SK-N-SH (cell line): ENCODE measurements around the gene RNF215. TPM values are rescaled to one million over a fixed set of nuclear protein-coding genes. Genes with fewer than 3 reads are reported as not detected.

Experiments used
- CTCF ChIA-PET: fragments of 300-600, 350-600 bp; formaldehyde crosslinking; extraction: SDS; loops from one replicate; lab custom pipeline; 2021; lab: Yijun Ruan, JAX
- POLR2A ChIA-PET: fragments of 350-600 bp; sonication (Branson Sonifier 250); formaldehyde crosslinking; extraction: SDS; loops from one replicate; lab custom pipeline; 2020; ENCODE audit warnings: antibody characterized with exemption, inconsistent platforms; lab: Yijun Ruan, JAX
- DNase-seq: peaks from one replicate; pipeline ENCODE4 v3.0.0; 2012
- H2AFZ ChIP-seq: fragments of 200-600 bp; sonication (generic); 2 replicates; pipeline ENCODE4 v1.8.1; 2016; ENCODE audit warnings: antibody characterized with exemption, mild to moderate bottlenecking, low read depth
- H3F3A ChIP-seq: fragments of 200-600 bp; sonication (generic); replicated peaks from 2 replicates; pipeline ENCODE3; 2016; ENCODE audit warnings: antibody characterized with exemption, mild to moderate bottlenecking; ENCODE audit not compliant: insufficient read depth
- H3K27ac ChIP-seq, 2 experiments: fragments of 200-500 bp in 1 of 2; fragments of 200-600 bp in 1 of 2; sonication (Bioruptor generic) in 1 of 2; sonication (generic), shearing (Covaris generic) in 1 of 2; 2 replicates each; pipeline versions ENCODE4 v1.5.1 to v1.6.1; 2014 to 2016; ENCODE audit warnings: low read depth in 2 of 2, inconsistent platforms in 1 of 2, low read length in 1 of 2, mild to moderate bottlenecking in 1 of 2, mixed read lengths in 1 of 2
- H3K27me3 ChIP-seq: fragments of 200-600 bp; sonication (generic), shearing (Covaris generic); 2 replicates; pipeline ENCODE4 v1.6.1; 2016; ENCODE audit warnings: mixed run types; ENCODE audit not compliant: insufficient read depth
- H3K36me3 ChIP-seq, 2 experiments: fragments of 200-500 bp in 1 of 2; fragments of 200-600 bp in 1 of 2; sonication (Bioruptor generic) in 1 of 2; sonication (generic) in 1 of 2; replicated peaks in 1 of 2; 2 replicates each; pipeline versions ENCODE3 to v1.5.1; 2014 to 2016; ENCODE audit warnings: low read length in 1 of 2, mild to moderate bottlenecking in 1 of 2; ENCODE audit not compliant: insufficient read depth in 2 of 2, control insufficient read depth in 1 of 2
- H3K4me1 ChIP-seq, 2 experiments: fragments of 200-500 bp in 1 of 2; fragments of 200-600 bp in 1 of 2; sonication (Bioruptor generic) in 1 of 2; sonication (generic), shearing (Covaris generic) in 1 of 2; 2 replicates each; pipeline versions ENCODE4 v1.5.1 to v1.6.1; 2014 to 2016; ENCODE audit warnings: low read depth in 1 of 2, low read length in 1 of 2, mixed run types in 1 of 2; ENCODE audit not compliant: insufficient read depth in 2 of 2, control insufficient read depth in 1 of 2
- H3K4me2 ChIP-seq: fragments of 200-600 bp; sonication (generic), shearing (Covaris generic); 2 replicates; pipeline ENCODE4 v1.6.1; 2017; ENCODE audit warnings: mixed run types
- H3K4me3 ChIP-seq, 2 experiments: fragments of 200-500 bp in 1 of 2; fragments of 200-600 bp in 1 of 2; sonication (Bioruptor generic) in 1 of 2; sonication (generic), shearing (Covaris generic) in 1 of 2; 2 replicates each; pipeline versions ENCODE4 v1.5.1 to v1.8.1; 2014 to 2016; ENCODE audit warnings: low read depth in 2 of 2, inconsistent platforms in 1 of 2, low read length in 1 of 2, mild to moderate bottlenecking in 1 of 2, mixed read lengths in 1 of 2, moderate library complexity in 1 of 2
- H3K79me2 ChIP-seq: fragments of 200-600 bp; sonication (generic); 2 replicates; pipeline ENCODE4 v1.8.1; 2017; ENCODE audit warnings: mild to moderate bottlenecking; ENCODE audit not compliant: insufficient read depth
- H3K9ac ChIP-seq: fragments of 200-600 bp; sonication (generic); 2 replicates; pipeline ENCODE4 v1.6.1; 2017; ENCODE audit warnings: mixed run types
- H3K9me2 ChIP-seq: fragments of 200-600 bp; sonication (generic); 2 replicates; pipeline ENCODE4 v1.6.1; 2017; ENCODE audit warnings: mixed run types
- H3K9me3 ChIP-seq: fragments of 200-600 bp; sonication (generic); 2 replicates; pipeline ENCODE4 v1.6.1; 2017; ENCODE audit warnings: mixed run types, mild to moderate bottlenecking, moderate library complexity
- H4K20me1 ChIP-seq: fragments of 200-600 bp; sonication (generic); 2 replicates; pipeline ENCODE4 v1.6.1; 2017; ENCODE audit warnings: mild to moderate bottlenecking, mixed run types; ENCODE audit not compliant: insufficient read depth
- CHD2 ChIP-seq: fragments of 150-350 bp; IDR thresholded peaks from 2 replicates; pipeline ENCODE4 v1.6.1; 2018; ENCODE audit warnings: low read length; ENCODE audit not compliant: partially characterized antibody
- ELF1 ChIP-seq: IDR thresholded peaks from 2 replicates; pipeline ENCODE4 v1.4.0; 2012
- FOSL2 ChIP-seq: IDR thresholded peaks from 2 replicates; pipeline ENCODE4 v1.4.0; 2012; ENCODE audit warnings: low read depth, mild to moderate bottlenecking, moderate library complexity, borderline replicate concordance
- FOXJ3 ChIP-seq: sonication (generic); formaldehyde crosslinking; IDR thresholded peaks from 2 replicates; pipeline ENCODE4 v1.5.1; 2020; ENCODE audit warnings: mild to moderate bottlenecking, missing genetic modification reagents
- FOXM1 ChIP-seq: IDR thresholded peaks from 2 replicates; pipeline ENCODE4 v1.4.0; 2012; ENCODE audit warnings: low read depth, mild to moderate bottlenecking
- JUND ChIP-seq: IDR thresholded peaks from 2 replicates; pipeline ENCODE4 v1.4.0; 2012
- MEF2A ChIP-seq: IDR thresholded peaks from 2 replicates; pipeline ENCODE4 v1.4.0; 2012; ENCODE audit warnings: low read depth, borderline replicate concordance
- MXI1 ChIP-seq: IDR thresholded peaks from 2 replicates; pipeline ENCODE4 v1.6.1; 2012; ENCODE audit warnings: mild to moderate bottlenecking, low read depth, low read length, improper control_type of control experiment
- NFIC ChIP-seq: IDR thresholded peaks from 2 replicates; pipeline ENCODE4 v1.4.0; 2012; ENCODE audit warnings: borderline replicate concordance
- RAD21 ChIP-seq: IDR thresholded peaks from 2 replicates; pipeline ENCODE4 v1.6.1; 2012; ENCODE audit warnings: mild to moderate bottlenecking, low read length
- RXRA ChIP-seq: IDR thresholded peaks from 2 replicates; pipeline ENCODE4 v1.4.0; 2012; ENCODE audit warnings: low read depth, mild to moderate bottlenecking, borderline replicate concordance
- SMC3 ChIP-seq: IDR thresholded peaks from 2 replicates; pipeline ENCODE4 v1.6.1; 2012; ENCODE audit warnings: low read depth, low read length, improper control_type of control experiment
- TAF1 ChIP-seq: IDR thresholded peaks from 2 replicates; pipeline ENCODE4 v1.6.1; 2012; ENCODE audit warnings: low read depth, mild to moderate bottlenecking, low read length, moderate library complexity, borderline replicate concordance
- WGBS: methylation state at CpG from one replicate; pipeline ENCODE4 v1.1.6; 2017; ENCODE audit warnings: low lambda C conversion rate; 5-methylcytosine and 5-hydroxymethylcytosine counted together
- polyA plus RNA-seq, 3 experiments: library from polyadenylated mRNA; depleted of rRNA; stranded (reverse); fragments of >200 nt; gene quantifications; 2 replicates each; pipeline ENCODE4 v1.2.3, GENCODE V29; 2012
- TF ChIP-seq, protein P1 (sequence below): fragments of 150-350 bp; IDR thresholded peaks from 2 replicates; pipeline ENCODE4 v1.6.1; 2017; ENCODE audit warnings: antibody characterized with exemption, low read length, low read depth, borderline replicate concordance
- TF ChIP-seq, protein P2 (sequence below): IDR thresholded peaks from 2 replicates; pipeline ENCODE4 v1.4.0; 2012; ENCODE audit warnings: low read depth, borderline replicate concordance
- TF ChIP-seq, protein P3 (sequence below): IDR thresholded peaks from 2 replicates; pipeline ENCODE4; 2012

RNF215 gene
- polyA plus RNA-seq, 1 of the 3 experiments (the other 2 are of a cell fraction): 28.6 TPM

DNA sequence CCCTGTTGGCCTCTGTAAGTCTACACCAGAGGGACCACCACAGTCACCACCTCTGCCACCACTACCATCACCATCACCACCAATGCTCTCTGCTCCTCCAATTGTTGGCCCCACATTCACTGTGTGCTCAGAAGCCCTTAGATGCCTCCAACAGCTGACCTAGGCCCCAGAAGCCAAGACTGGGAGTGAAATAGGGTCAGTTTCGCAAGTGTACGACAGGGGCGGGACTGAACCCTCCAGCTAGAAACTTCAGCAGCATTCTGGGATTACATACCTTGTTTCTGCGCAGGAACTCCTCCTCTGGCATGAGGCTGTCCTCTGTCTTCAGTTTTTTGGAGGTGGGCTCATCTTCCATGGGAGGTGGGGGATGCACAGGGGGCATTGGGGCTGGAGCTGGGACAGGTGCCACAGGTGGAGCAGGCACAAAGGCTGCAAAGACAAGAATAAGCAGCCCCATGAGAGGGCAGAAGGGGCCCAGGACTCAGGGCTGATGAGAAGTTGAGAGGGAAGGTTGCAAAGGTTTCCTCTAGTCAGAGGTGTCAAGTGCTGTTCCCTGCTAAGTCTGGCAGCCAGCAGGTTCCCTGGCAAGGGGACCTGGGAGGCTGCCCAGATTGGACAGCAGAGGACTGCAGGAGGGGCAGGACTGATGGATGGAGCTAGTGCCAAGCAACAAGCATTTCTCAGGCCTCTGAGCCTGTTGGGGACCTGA is 50.3 kb downstream of the RNF215 start:
- 100% methylated on average over 4 of the region's 4 CpGs for WGBS
- Histone ChIP-seq H3K4me1 (no peaks in the 10 kb centered on the region), H3K79me2 (no peaks in the 10 kb centered on the region), H3K4me3 (no peak overlapping the region), H3K9me3 (no peaks in the 10 kb centered on the region), H4K20me1 (no peaks in the 10 kb centered on the region), H3K36me3 (peaks cover 54 to 93% of the 10 kb centered on the region in 2 experiments), H3K9me2 (no peaks in the 10 kb centered on the region), H3K4me2 (no peak overlapping the region), H3F3A (peaks cover 5% of the 10 kb centered on the region), H3K27me3 (no peaks in the 10 kb centered on the region), H3K9ac (no peak overlapping the region), H3K27ac (no peak overlapping the region), H2AFZ (no peak overlapping the region)
- DNase-seq: no peak
- POLR2A ChIA-PET: interaction anchor here (1.3 kb wide), 1 partner anchor 20 kb away, joined by 3 read pairs; the partner anchor contains the start of genes CCDC157 and SF3A1
- TF ChIP-seq FOSL2: no peak
- TF ChIP-seq FOXM1: no peak
- TF ChIP-seq JUND: no peak
- TF ChIP-seq NFIC: no peak
- TF ChIP-seq RXRA: no peak
- no peak for TF ChIP-seq MEF2A
- TF ChIP-seq, protein P1, sequence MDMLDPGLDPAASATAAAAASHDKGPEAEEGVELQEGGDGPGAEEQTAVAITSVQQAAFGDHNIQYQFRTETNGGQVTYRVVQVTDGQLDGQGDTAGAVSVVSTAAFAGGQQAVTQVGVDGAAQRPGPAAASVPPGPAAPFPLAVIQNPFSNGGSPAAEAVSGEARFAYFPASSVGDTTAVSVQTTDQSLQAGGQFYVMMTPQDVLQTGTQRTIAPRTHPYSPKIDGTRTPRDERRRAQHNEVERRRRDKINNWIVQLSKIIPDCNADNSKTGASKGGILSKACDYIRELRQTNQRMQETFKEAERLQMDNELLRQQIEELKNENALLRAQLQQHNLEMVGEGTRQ: no peak
- TF ChIP-seq MXI1: no peak
- no peak for TF ChIP-seq RAD21
- CTCF ChIA-PET: interaction anchor here (0.8 to 2.4 kb wide), 3 partner anchors 9 to 49 kb away, joined by 3 to 15 read pairs (median 4); no protein-coding TSS in a partner anchor

DNA sequence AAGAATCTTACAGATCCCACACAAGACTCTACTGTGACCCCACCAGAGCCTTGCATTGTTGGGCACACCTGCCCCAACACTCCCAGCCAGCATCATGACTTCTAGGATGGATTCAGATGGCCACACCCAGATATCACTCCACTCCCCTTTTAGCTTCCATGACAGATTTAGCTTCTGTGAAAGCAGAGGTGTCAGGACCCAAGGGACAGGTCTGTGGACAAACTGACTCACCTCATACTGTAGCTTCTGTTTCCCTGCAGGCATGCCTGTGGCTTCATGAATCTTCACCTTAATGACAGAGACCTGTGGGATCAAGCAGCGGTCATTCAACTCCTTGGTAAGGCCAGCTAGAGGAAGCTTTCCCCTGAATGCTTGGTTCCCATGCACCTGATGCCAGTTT is 52.0 kb downstream of the RNF215 start:
- CTCF ChIA-PET: interaction anchor here (0.8 to 2.4 kb wide), 2 partner anchors 12 to 47 kb away, joined by 3 to 15 read pairs; no protein-coding TSS in a partner anchor
- H3K9ac ChIP-seq: no peak overlapping the region
- H4K20me1 ChIP-seq: no peaks in the 10 kb centered on the region
- H2AFZ ChIP-seq: no peak overlapping the region
- POLR2A ChIA-PET: no interaction called here
- no peaks in the 10 kb centered on the region for H3K27me3 ChIP-seq
- WGBS: 100% methylated on average over 1 of the region's 1 CpG
- H3K9me3 ChIP-seq: no peaks in the 10 kb centered on the region
- peaks cover 8% of the 10 kb centered on the region for H3F3A ChIP-seq
- H3K79me2 ChIP-seq: no peaks in the 10 kb centered on the region
- H3K4me2 ChIP-seq: no peak overlapping the region
- H3K4me1 ChIP-seq: no peaks in the 10 kb centered on the region
- TF ChIP-seq MXI1 (no peak), TAF1 (no peak), FOXJ3 (no peak), RXRA (no peak), CHD2 (no peak), SMC3 (no peak), ELF1 (no peak)
- TF ChIP-seq, protein P1: no peak
- TF ChIP-seq, protein P2, sequence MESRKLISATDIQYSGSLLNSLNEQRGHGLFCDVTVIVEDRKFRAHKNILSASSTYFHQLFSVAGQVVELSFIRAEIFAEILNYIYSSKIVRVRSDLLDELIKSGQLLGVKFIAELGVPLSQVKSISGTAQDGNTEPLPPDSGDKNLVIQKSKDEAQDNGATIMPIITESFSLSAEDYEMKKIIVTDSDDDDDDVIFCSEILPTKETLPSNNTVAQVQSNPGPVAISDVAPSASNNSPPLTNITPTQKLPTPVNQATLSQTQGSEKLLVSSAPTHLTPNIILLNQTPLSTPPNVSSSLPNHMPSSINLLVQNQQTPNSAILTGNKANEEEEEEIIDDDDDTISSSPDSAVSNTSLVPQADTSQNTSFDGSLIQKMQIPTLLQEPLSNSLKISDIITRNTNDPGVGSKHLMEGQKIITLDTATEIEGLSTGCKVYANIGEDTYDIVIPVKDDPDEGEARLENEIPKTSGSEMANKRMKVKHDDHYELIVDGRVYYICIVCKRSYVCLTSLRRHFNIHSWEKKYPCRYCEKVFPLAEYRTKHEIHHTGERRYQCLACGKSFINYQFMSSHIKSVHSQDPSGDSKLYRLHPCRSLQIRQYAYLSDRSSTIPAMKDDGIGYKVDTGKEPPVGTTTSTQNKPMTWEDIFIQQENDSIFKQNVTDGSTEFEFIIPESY: no peak
- TF ChIP-seq, protein P3, sequence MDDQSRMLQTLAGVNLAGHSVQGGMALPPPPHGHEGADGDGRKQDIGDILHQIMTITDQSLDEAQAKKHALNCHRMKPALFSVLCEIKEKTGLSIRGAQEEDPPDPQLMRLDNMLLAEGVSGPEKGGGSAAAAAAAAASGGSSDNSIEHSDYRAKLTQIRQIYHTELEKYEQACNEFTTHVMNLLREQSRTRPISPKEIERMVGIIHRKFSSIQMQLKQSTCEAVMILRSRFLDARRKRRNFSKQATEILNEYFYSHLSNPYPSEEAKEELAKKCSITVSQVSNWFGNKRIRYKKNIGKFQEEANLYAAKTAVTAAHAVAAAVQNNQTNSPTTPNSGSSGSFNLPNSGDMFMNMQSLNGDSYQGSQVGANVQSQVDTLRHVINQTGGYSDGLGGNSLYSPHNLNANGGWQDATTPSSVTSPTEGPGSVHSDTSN: no peak
- H3K36me3 ChIP-seq: peaks cover 48 to 82% of the 10 kb centered on the region in 2 experiments
- no peak for DNase-seq
- H3K9me2 ChIP-seq: no peaks in the 10 kb centered on the region
- no peak overlapping the region for H3K4me3 ChIP-seq
- no peak overlapping the region for H3K27ac ChIP-seq
